Muscle of leg (tissue), 11 donors: ENCODE measurements around the gene JPT1. TPM values are rescaled to one million over a fixed set of nuclear protein-coding genes. Genes with fewer than 3 reads are reported as not detected.

Experiments used
- DNase-seq: peaks from one replicate; pipeline ENCODE4 v3.0.0; 2013
- H3K27ac ChIP-seq: one replicate; pipeline ENCODE4 v1.5.1; 2013; ENCODE audit warnings: mild to moderate bottlenecking, low read length, control low read depth
- H3K27me3 ChIP-seq: one replicate; pipeline ENCODE4 v1.6.1; 2013; ENCODE audit warnings: low read length; ENCODE audit not compliant: control insufficient read depth, insufficient read depth
- H3K36me3 ChIP-seq: one replicate; pipeline ENCODE4 v1.6.1; 2013; ENCODE audit warnings: low read length; ENCODE audit not compliant: control insufficient read depth, insufficient read depth
- H3K4me1 ChIP-seq: one replicate; pipeline ENCODE4 v1.6.1; 2013; ENCODE audit warnings: low read length; ENCODE audit not compliant: control insufficient read depth, insufficient read depth
- H3K4me3 ChIP-seq: one replicate; pipeline ENCODE4 v1.5.1; 2013; ENCODE audit warnings: low read length, control low read depth
- H3K9me3 ChIP-seq: replicated peaks from 2 replicates; pipeline ENCODE4 v1.6.1; 2013; ENCODE audit warnings: low read depth, low read length; ENCODE audit not compliant: control insufficient read depth
- WGBS: methylation state at CpG from one replicate; pipeline ENCODE4 v1.1.5; 2013; ENCODE audit warnings: missing lambda C conversion rate; ENCODE audit not compliant: insufficient coverage; 5-methylcytosine and 5-hydroxymethylcytosine counted together
- polyA plus RNA-seq, 8 donors: library from polyadenylated mRNA; unstranded; fragments of 120-200 nt; gene quantifications; one replicate each; pipeline versions ENCODE4 v1.2.1 to v1.2.3, GENCODE V29; 2013; ENCODE audit warnings: inconsistent platforms in 1 of 8, low replicate concordance in 1 of 8; ENCODE audit not compliant: insufficient read length in 8 of 8, insufficient read depth in 1 of 8
- total RNA-seq: library from RNA; stranded (reverse); fragments of 120-200 nt; gene quantifications from one replicate; pipeline ENCODE4 v1.2.4, GENCODE V29; 2013

The JPT1 gene
- total and polyA plus RNA-seq, 9 donors = 138 to 361 (median 292) TPM

- Histone ChIP-seq H3K4me3 (no peak overlapping the region), H3K9me3 (no peaks in the 10 kb centered on the region), H3K36me3 (peaks cover 16% of the 10 kb centered on the region), H3K27ac (no peak overlapping the region), H3K4me1 (peaks cover 9% of the 10 kb centered on the region), H3K27me3 (no peaks in the 10 kb centered on the region)
- 89% methylated on average over 12 of the region's 19 CpGs for WGBS
- DNase-seq = no peak
Observed at GRCh38 chr17:75124041-75124818, 30.1 kb downstream of the JPT1 start.

GRCh38 chr17:75118307-75118706, 36.0 kb downstream of the JPT1 start:
- Histone ChIP-seq H3K9me3 (no peaks in the 10 kb centered on the region), H3K27me3 (no peaks in the 10 kb centered on the region), H3K4me3 (no peak overlapping the region), H3K27ac (no peak overlapping the region), H3K4me1 (peaks cover 15% of the 10 kb centered on the region), H3K36me3 (peaks cover 21% of the 10 kb centered on the region)
- DNase-seq = no peak
- 95% methylated on average over 13 of the region's 14 CpGs for WGBS

- WGBS = 73% methylated on average over 6 of the region's 9 CpGs
- Histone ChIP-seq H3K27me3 (no peaks in the 10 kb centered on the region), H3K9me3 (no peaks in the 10 kb centered on the region), H3K4me1 (peaks cover 15% of the 10 kb centered on the region), H3K4me3 (no peak overlapping the region), H3K27ac (no peak overlapping the region), H3K36me3 (peaks cover 21% of the 10 kb centered on the region)
- peak; percentile 46 for DNase-seq
Observed at GRCh38 chr17:75116737-75117136, 37.6 kb downstream of the JPT1 start.

GRCh38 chr17:75115555-75115954, 38.8 kb downstream of the JPT1 start:
- Histone ChIP-seq H3K36me3 (peaks cover 14% of the 10 kb centered on the region), H3K27me3 (no peaks in the 10 kb centered on the region), H3K9me3 (no peaks in the 10 kb centered on the region), H3K27ac (no peak overlapping the region), H3K4me1 (peaks cover 21% of the 10 kb centered on the region), H3K4me3 (no peak overlapping the region)
- DNase-seq = no peak

- WGBS = 57% methylated on average over 5 of the region's 19 CpGs
- no peaks in the 10 kb centered on the region for H3K9me3 ChIP-seq
- peak overlapping the region; percentile 43 for H3K4me3 ChIP-seq
- H3K27me3 ChIP-seq = no peaks in the 10 kb centered on the region
- DNase-seq = no peak
- peaks cover 25% of the 10 kb centered on the region for H3K4me1 ChIP-seq
- peaks cover 11% of the 10 kb centered on the region for H3K36me3 ChIP-seq
- H3K27ac ChIP-seq = peak overlapping the region; percentile 82
Observed at GRCh38 chr17:75114552-75115314, 39.6 kb downstream of the JPT1 start.

- H3K9me3 ChIP-seq = no peaks in the 10 kb centered on the region
- peak; percentile 96 for DNase-seq
- 3% methylated on average over 19 of the region's 22 CpGs for WGBS
- H3K36me3 ChIP-seq = peaks cover 8% of the 10 kb centered on the region
- H3K27ac ChIP-seq = peak overlapping the region; percentile 82
- H3K4me3 ChIP-seq = peak overlapping the region; percentile 43
- H3K27me3 ChIP-seq = peaks cover 1% of the 10 kb centered on the region
- peaks cover 31% of the 10 kb centered on the region for H3K4me1 ChIP-seq
Observed at GRCh38 chr17:75113798-75114551, 40.3 kb downstream of the JPT1 start.

- no peak for DNase-seq
- Histone ChIP-seq H3K27me3 (peaks cover 7% of the 10 kb centered on the region), H3K9me3 (no peaks in the 10 kb centered on the region), H3K27ac (no peak overlapping the region), H3K4me1 (peaks cover 32% of the 10 kb centered on the region), H3K36me3 (peaks cover 3% of the 10 kb centered on the region), H3K4me3 (no peak overlapping the region)
- 81% methylated on average over 6 of the region's 7 CpGs for WGBS
Observed at GRCh38 chr17:75111777-75112335, 42.5 kb downstream of the JPT1 start.

- peak overlapping the region; percentile 84 for H3K4me3 ChIP-seq
- H3K27me3 ChIP-seq = peaks cover 7% of the 10 kb centered on the region
- WGBS = 23% methylated on average over 36 of the region's 40 CpGs
- no peak overlapping the region for H3K27ac ChIP-seq
- H3K9me3 ChIP-seq = no peaks in the 10 kb centered on the region
- H3K4me1 ChIP-seq = peaks cover 32% of the 10 kb centered on the region
- peaks cover 3% of the 10 kb centered on the region for H3K36me3 ChIP-seq
- DNase-seq = no peak
Observed at GRCh38 chr17:75110234-75110937, 43.9 kb downstream of the JPT1 start.

GRCh38 chr17:75109407-75110233, 44.7 kb downstream of the JPT1 start, which contains the start of gene ARMC7:
TSS of gene ARMC7 (plus strand) at chr17:75109969. CDS start at chr17:75110289, 320 bp downstream.
- WGBS = under 1% methylated on average over 66 of the region's 68 CpGs
- Histone ChIP-seq H3K4me3 (peak within 1 kb of the TSS; percentile 84), H3K9me3 (no peaks in the 10 kb centered on the region), H3K27ac (no peak within 1 kb of the TSS), H3K27me3 (peaks cover 7% of the 10 kb centered on the region), H3K36me3 (peaks cover 8% of the 10 kb centered on the region), H3K4me1 (peaks cover 28% of the 10 kb centered on the region)
- peak; percentile 92 for DNase-seq
